ENCODE measurements around the gene SGF29.
"Not testable (repeated sequence)": the region's sequence is repeated elsewhere in the genome, so short reads cannot be mapped to it uniquely, and the experiment has no call there.

DNA sequence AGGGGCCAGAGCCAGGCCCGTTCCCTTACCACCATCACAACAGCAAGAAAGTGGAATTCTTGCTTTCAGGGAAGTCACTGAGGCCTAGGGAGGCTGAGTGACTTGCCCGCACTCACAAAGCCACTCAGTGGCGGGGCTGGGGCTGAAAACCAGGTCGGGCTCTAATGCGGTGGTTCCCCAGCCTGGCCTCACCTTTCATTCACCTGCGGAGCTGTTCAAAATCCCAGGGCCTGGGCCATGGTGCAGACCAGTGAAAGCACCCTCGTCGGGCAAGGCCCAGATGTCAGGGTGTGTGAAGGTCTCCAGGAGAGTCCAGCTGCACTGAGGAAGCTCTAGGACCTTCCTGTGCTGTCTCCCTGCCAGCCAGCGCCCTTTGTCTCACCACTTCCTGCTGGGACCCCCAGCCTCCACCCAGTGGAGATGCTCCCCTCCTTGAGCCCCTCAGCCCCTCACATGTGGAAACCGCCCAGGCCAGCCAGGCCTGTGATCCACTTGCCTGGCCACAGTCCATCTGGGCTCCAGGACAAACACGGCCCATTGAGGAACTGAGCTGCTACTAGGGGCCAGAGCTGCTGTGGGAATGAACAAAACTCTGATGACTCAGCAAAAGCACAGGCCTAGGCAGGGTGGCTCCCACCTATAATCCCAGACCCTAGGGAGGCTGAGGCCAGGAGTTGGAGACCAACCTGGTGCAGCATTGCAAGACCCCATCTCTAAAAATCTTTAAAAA lies 55.3 kb downstream of the SGF29 start:
- not testable (repeated sequence) for TF ChIP-seq CTCF (IDR thresholded peaks at IDR 0.05; ENCODE audit: insufficient read depth, low read length, poor library complexity, severe bottlenecking); EZH2phosphoT487 (conservative IDR thresholded peaks at IDR 0.05; ENCODE audit: low read length)

Data from SU-DHL-6 (cell line).